Measurements from ENCODE around the gene NTM.
"Not testable (repeated sequence)": the region's sequence is repeated elsewhere in the genome, so short reads cannot be mapped to it uniquely, and the experiment has no call there.

Gene NTM

GRCh38 chr11:131370090-131370751 lies at the start of gene NTM:
Gene NTM, plus strand, starts transcription at chr11:131370615.
- peak; percentile 6 for DNase-seq

DNA sequence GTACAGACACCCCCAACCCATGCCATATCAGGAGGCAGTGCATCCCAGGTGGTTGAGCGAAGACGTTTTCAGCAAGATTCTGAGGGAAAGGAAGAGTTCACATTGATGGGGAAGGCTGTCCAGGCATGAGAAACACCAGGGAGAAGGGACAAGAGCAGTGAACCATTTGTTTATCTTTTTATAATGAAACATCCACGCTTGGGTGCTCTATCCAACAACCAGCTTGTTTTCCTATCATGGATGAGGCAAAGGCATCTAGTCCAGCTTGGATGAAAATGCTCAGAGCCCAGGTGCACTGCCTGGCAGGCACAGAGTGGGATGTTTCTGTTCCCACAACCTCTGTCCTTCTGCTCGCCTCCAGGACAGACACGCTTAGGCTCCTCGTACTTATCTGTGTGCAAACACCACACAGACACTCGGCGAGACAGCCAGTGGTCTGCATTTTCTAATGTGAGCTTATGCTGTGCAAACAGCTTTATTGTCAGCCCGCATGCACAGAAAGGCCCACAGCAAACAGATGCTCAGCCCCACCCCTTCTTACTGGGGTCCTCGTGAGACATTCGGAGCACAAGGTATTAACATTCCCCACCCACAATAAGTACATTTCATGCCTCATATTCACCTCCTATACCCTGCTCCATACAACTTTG lies 45.4 kb upstream of the NTM start:
- DNase-seq, result no peak

- DNase-seq, result no peak
Measured at GRCh38 chr11:131326829-131327228, 43.6 kb upstream of the NTM start.

DNA sequence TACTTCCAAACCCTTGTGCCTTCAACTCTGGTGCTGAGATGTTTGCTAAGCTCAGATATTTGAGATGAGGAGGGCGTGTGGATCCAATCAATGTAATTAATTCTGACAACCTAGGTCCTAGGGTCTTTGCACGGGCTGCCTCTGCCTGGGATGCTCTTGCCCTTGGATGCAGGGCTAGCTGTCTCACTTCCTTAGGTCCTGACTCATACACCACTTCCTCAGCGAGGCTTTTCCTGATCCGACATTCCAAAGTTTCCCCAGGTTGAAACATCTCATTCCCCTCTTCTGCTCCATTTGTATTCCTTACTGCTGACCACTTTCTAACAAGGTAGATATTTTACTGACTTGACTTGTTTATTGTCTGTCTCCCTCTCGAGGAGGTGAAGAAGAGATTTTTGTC lies 43.0 kb upstream of the NTM start:
- DNase-seq, result no peak

DNA sequence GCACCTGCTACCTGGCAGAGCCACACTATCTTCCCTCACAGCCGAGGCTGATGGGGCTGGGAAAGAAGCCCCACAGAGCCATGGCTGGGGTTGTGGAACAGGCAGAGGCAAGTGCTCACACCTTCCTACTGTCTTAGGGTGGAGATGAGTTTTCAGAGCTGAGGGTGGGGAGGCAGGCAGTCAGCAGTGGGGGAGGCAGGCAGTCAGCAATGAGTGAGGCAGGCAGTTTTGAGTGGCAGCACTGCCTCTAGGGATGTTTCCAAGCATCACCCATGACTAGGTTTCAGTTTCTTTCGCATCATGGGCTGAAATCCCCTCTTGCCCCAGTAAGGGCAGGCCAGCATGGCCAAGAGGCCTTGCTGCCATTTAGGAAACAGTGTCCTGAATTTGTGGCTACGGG lies 41.6 kb upstream of the NTM start:
- no peak for DNase-seq

- DNase-seq, result no peak
Measured at GRCh38 chr11:131331010-131331409, 39.4 kb upstream of the NTM start.

GRCh38 chr11:131331546-131331945 lies 38.9 kb upstream of the NTM start:
- DNase-seq, result no peak

DNA sequence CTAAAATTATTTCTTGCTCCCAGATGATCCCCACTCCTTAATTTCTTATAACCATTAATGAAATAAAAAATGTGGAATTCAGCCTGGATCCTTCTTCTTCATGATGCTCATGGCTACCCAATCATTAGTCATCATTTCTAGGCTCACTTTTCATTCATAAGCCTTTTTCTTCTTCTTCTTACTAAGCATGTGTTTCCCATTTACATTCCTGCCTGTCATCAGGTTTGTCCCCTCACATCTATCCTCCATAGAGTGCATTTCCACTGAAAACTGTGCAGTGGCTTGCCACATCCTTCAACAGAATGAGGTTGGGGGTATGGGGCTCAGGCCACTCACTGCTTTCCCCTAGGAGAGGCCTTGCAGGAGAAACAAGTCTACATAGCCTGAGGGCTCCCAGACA lies 35.8 kb upstream of the NTM start:
- no peak for DNase-seq

GRCh38 chr11:131341900-131342299 lies 28.5 kb upstream of the NTM start:
- not testable (repeated sequence) for DNase-seq

GRCh38 chr11:131342442-131342841 lies 28.0 kb upstream of the NTM start:
- DNase-seq, result not testable (repeated sequence)

- no peak for DNase-seq
Measured at GRCh38 chr11:131345406-131345805, 25.0 kb upstream of the NTM start.

- DNase-seq, result no peak
Measured at GRCh38 chr11:131349368-131350086, 20.9 kb upstream of the NTM start.

DNA sequence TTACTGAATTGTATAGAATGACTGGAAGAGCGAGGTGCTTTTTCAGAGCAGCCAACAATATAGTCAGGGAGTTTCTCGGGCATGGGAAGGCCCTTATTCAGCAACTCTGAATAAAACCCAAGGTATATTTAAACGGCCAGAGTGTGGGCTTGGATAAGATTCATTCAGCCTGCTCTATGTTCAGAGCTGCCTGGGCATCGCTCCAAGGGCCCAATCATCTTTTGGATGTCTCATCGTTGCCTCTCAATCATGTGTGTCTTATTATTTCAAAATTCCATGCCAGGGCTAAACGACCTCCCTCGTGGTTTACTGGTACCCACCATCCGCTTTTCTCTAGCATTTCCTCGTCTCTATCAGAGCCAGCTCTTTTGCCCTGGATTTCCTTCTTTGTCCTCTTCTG lies 19.5 kb upstream of the NTM start:
- DNase-seq, result no peak

DNA sequence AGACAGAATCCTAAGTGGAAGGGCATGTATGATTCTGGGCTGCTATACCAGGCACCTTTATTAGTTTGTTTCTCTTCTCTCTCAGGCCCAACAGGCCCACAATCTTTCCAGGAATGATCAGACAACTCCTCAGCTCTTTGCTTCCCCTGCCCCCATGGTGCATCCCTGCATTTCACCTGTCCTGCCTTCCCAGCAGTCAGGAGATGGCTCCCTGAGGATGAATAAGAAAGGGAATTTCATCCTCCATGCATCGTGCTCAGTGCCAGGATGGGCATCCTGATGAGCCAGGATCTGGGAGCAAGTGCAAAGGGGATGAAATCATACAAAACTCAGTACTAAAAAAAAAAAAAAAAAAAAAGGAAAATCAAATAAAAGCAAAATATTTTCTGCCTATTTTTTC lies 18.6 kb upstream of the NTM start:
- DNase-seq, result no peak

DNA sequence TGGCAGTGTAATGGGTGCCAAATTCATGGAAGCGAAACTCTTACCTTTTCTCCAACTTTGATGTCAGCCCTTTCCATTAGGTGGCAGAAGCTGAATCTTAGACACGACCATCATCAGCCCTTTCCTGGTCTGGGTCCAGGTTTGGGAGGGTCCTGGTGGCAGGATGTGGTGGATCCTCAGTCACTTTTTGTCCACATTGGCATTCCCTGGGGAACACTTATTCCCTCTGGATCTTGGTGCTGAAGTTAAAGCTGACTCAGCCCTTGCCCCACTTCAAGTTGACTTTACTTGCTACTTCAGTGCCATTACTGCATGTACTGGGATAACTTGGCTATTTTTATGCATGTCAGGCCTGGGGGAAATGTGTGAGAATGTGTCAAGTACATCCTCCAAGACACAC lies 16.6 kb upstream of the NTM start:
- no peak for DNase-seq

DNA sequence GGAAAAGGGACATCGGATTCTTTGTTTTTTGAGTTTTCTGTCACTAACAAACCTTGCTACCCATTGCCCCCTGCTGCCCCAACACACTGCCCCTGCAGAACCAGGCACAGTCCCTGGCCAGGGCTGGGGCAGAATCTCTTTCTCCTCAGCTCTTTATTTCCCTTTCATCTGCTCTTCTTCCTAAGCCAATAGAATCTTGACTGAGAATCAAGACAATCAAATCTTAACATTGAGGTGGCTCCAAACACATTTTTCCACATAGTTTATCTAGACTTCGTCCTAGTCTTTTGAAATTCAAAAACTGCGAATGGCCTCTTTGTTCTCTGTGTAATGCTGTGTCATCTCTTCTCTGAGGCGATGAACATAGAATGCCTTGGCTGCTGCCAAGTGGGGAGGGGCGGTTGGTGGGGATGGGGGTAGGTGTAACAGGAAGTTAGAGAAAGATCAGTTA lies 16.1 kb upstream of the NTM start:
- DNase-seq, result peak; percentile 6

DNA sequence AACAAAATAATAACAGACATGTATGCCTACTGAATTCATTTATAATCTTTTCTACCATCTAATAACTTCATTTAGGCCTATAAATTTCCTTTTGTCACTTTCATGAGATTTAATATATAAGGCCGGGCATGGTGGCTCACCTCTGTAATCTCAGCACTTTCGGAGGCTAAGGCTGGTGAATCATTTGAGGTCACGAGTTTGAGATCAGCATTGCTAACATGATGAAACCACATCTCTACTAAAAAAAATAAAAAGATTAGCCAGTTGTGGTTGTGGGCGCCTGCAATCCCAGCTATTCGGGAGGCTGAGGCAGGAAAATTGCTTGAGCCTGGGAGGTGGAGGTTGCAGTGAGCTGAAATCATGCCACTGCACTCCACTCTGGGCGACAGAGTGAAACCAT lies 14.2 kb upstream of the NTM start:
- no peak for DNase-seq

GRCh38 chr11:131365329-131365930 lies 5.0 kb upstream of the NTM start:
- DNase-seq, result no peak

DNA sequence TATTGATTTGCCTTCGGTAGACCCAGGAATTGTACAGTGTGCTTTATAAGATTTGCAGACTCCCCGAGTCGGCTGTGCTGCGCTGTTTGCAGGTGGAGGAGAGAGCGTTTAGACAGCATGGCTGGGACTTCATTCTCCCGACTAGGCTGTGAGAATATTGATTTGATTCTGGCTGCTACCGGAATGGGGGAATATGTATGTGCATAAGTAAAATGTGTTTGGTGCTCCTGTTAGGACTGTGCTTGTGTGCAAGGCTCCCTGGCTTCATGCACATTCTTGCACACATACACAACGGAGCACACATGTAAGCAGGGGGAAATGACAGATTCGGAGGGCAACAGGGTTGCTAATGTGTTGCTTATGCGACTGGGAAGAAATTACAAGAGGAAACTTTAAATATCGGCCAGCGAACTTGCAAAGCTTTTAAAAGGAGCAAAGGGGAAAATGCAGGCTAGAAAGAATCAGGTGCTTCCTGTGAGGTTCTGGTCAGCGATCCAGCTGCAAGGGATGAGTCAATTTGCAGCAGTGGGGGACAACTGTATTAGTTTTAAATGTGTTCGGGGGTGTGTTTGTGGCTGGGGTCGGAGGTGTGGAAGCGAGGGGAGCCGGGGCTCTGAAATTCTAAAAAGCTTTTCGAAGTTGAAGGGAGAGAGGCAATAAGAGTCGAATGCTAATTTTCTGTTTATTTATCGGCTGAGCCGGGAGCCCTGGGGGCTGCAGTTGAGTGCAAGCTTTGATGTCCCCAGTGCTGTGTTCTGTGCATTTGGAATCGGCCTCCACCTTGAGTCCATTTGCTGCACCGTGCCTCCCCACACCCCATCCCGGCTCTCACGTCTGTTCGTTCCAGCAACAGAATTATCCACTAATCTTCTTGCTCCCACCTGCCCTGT lies 731 bp downstream of the NTM start:
- DNase-seq, result no peak

DNA sequence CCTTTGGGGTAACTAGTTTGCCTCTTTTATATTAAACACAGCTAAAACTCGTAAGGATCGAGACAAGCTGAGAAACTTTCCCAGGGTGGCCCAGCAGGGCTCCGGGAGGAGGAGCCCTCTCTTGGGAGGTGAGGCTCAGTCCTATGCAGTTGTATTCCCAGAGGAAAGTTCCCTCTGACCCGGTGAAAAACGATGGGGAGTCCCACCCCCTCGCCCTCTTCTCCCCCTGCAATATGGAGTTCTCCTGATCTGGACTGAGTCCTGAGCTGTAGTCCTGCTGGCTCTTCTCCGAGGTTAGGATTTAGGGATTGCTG lies 1.3 kb downstream of the NTM start:
- no peak for DNase-seq

GRCh38 chr11:131372234-131372962 lies 2.0 kb downstream of the NTM start:
- no peak for DNase-seq

- no peak for DNase-seq
Measured at GRCh38 chr11:131373095-131373725, 2.8 kb downstream of the NTM start.
